CD4-positive, alpha-beta T cell (primary cell): Measurements from ENCODE around the gene PRKCSH. TPM values are rescaled to one million over a fixed set of nuclear protein-coding genes. Genes with fewer than 3 reads are reported as not detected.

ENCODE experiments used
- ATAC-seq: fragments of 200-7000 bp; cut with Tn5 transposase; one replicate; pipeline ENCODE4 v1.10.0; 2022; ENCODE audit warnings: mild to moderate bottlenecking; ENCODE audit not compliant: poor library complexity
- CTCF ChIA-PET: fragments of 350-600 bp; sonication (Branson Sonifier 250); formaldehyde crosslinking; loops from one replicate; lab custom pipeline; 2021; ENCODE audit warnings: antibody characterized with exemption, inconsistent platforms; lab: Charles Lee
- POLR2A ChIA-PET: fragments of 350-600 bp; sonication (Branson Sonifier 250); formaldehyde crosslinking; loops from one replicate; lab custom pipeline; 2021; ENCODE audit warnings: antibody characterized with exemption, inconsistent platforms; lab: Charles Lee
- DNase-seq, 14 experiments: peaks; one replicate each; pipeline ENCODE4 v3.0.0-alpha.2; 2013 to 2020; ENCODE audit warnings: mixed read lengths in 2 of 14
- H3K27ac ChIP-seq, 2 donors: one replicate each; pipeline versions ENCODE4 v1.5.1 to v1.7.0; 2013; ENCODE audit warnings: low read length in 2 of 2, low read depth in 1 of 2, mild to moderate bottlenecking in 1 of 2
- H3K27me3 ChIP-seq, 2 experiments: 1 replicate in 1 of 2; 2 replicates in 1 of 2; pipeline versions ENCODE4 v1.6.1 to v1.7.0; 2013; ENCODE audit warnings: low read length in 2 of 2, control low read depth in 1 of 2, mild to moderate bottlenecking in 1 of 2, moderate library complexity in 1 of 2; ENCODE audit not compliant: insufficient read depth in 2 of 2, control insufficient read depth in 1 of 2
- H3K36me3 ChIP-seq: one replicate; pipeline ENCODE4 v1.6.1; 2013; ENCODE audit warnings: low read length, control low read depth; ENCODE audit not compliant: insufficient read depth
- H3K4me1 ChIP-seq: one replicate; pipeline ENCODE4 v1.6.1; 2013; ENCODE audit warnings: low read length, control low read depth; ENCODE audit not compliant: insufficient read depth
- H3K4me3 ChIP-seq: one replicate; pipeline ENCODE4 v1.5.1; 2013; ENCODE audit warnings: mild to moderate bottlenecking, low read length, moderate library complexity
- H3K9me3 ChIP-seq, 2 experiments: 1 replicate in 1 of 2; 2 replicates in 1 of 2; pipeline versions ENCODE4 v1.6.1 to v1.7.0; 2013; ENCODE audit warnings: low read length in 2 of 2, mild to moderate bottlenecking in 2 of 2, control low read depth in 1 of 2, moderate library complexity in 1 of 2; ENCODE audit not compliant: control insufficient read depth in 1 of 2, insufficient read depth in 1 of 2
- H3K27ac Mint-ChIP-seq: one replicate; pipeline ENCODE4 v1.8.0; 2020; ENCODE audit warnings: mixed read lengths
- H3K27me3 Mint-ChIP-seq: one replicate; pipeline ENCODE4 v1.8.0; 2021; ENCODE audit warnings: mixed read lengths
- H3K36me3 Mint-ChIP-seq: one replicate; pipeline ENCODE4 v1.8.0; 2021; ENCODE audit warnings: low read depth, mixed read lengths
- H3K4me1 Mint-ChIP-seq: one replicate; pipeline ENCODE4 v1.8.0; 2021; ENCODE audit warnings: low read depth, mixed read lengths
- H3K4me3 Mint-ChIP-seq: one replicate; pipeline ENCODE4 v1.8.0; 2020; ENCODE audit warnings: mild to moderate bottlenecking, mixed read lengths
- H3K9me3 Mint-ChIP-seq: one replicate; pipeline ENCODE4 v1.8.0; 2020; ENCODE audit warnings: mixed read lengths
- intact Hi-C, 2 experiments: fragments of 100-400 bp; cut with DNase I in 1 of 2; cut with micrococcal nuclease in 1 of 2; formaldehyde crosslinking; loops; one replicate each; pipeline versions ENCODE4 v1.15.1 to v1.9.0; 2023 to 2025; cut with DNase I, micrococcal nuclease
- total RNA-seq, 174 experiments: library from RNA in 2 of 174; stranded (reverse) in 2 of 174; gene quantifications; one replicate each; pipeline ENCODE4 v1.2.3 and lab custom pipeline; 2021 to 2026
- TF ChIP-seq, protein P1 (sequence below): fragments of 200-600 bp; IDR thresholded peaks from one replicate; pipeline ENCODE4 v1.8.0; 2022; ENCODE audit warnings: antibody characterized with exemption, mild to moderate bottlenecking

The PRKCSH gene
- total RNA-seq, 2 experiments from 2014 or later, result 257 to 260 TPM

DNA sequence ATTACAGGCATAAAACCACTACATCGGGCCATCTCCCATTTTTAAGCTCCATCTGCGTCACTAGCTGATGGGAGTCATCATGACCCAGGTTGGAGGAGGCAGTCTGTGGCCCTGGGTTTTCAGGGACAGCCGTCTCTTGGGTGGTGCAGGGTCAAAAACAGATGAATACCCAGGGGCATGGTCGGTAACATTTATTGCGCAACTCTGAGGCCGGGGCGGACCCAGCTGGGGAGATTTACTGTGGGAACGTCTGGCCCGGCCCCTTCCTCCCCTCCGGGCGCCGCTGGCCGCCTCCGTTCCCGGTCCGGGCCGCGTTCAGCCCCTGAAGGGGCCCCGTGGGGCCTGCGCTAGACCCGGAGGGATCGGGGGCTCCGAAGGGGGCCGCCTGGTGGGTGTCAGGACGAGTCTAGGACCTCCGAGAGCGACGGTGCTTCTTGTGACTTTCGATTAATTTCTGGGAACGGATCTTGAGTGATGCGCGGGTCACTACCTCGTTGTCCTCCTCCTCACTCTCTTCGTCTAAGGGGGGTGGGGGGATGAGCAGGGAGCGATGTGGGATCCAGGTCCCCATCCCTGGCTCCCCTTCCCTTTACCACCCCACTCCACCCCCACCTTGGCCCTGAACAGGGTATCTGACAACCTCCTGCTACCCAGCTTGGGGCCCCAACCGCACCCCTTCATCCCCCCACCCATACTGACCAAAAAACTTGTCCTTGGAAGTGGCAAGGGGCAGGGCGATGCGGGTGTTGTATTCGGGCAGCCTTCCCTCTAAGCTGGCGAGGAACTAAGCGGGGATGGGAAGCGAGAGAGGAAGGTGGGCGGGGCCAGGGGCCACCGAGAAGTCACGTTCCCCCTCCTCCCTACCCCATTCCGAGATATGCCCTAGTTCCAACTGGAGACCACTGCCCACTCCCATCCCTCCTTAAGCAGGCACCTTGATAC, 14.7 kb upstream of the PRKCSH start:
- intact Hi-C loops, result no loop called here

DNA sequence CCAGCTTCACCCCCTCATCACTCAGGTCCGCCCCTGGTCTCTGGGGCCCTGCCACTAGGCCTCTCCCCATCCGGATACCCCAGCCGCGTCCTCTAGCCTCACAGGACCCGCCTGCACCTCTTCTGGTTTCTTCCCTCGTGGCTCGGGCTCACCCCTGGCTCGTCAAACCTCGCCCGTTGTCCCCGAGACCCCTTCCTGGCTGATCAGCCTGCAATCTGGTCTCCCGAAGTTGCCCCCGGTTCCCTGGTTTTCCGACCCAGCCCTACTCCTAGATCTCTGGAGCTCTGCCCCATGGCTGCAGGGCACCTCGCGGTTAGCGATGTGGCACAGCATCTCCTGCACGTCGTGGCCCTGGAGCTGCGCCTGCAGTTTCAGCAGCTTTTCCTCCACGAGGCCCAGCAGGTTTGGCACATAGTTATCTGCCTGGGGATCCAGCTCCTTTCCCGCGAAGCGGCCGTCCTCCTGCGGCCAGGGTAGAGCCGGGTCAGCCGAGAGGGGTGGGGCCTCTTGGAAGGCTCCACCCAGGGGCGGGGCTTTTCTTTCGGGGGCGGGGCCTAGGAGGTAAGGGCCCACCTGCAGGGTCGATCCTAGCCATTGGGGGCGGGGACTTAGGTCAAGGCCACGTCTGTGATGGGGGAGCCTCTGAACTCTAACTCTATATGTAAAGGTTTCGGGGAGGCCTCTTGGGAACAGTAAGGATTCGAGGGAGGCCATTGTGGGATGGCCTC, 13.9 kb upstream of the PRKCSH start:
- H3K36me3 ChIP-seq, result no peaks in the 10 kb centered on the region
- peak; percentile 44 for ATAC-seq
- Mint-ChIP-seq H3K4me1 (peaks cover 43% of the 10 kb centered on the region), H3K4me3 (peak overlapping the region; percentile 51), H3K9me3 (no peaks in the 10 kb centered on the region), H3K36me3 (no peaks in the 10 kb centered on the region), H3K27ac (no peak overlapping the region), H3K27me3 (peaks cover 70% of the 10 kb centered on the region)
- TF ChIP-seq, protein P1, sequence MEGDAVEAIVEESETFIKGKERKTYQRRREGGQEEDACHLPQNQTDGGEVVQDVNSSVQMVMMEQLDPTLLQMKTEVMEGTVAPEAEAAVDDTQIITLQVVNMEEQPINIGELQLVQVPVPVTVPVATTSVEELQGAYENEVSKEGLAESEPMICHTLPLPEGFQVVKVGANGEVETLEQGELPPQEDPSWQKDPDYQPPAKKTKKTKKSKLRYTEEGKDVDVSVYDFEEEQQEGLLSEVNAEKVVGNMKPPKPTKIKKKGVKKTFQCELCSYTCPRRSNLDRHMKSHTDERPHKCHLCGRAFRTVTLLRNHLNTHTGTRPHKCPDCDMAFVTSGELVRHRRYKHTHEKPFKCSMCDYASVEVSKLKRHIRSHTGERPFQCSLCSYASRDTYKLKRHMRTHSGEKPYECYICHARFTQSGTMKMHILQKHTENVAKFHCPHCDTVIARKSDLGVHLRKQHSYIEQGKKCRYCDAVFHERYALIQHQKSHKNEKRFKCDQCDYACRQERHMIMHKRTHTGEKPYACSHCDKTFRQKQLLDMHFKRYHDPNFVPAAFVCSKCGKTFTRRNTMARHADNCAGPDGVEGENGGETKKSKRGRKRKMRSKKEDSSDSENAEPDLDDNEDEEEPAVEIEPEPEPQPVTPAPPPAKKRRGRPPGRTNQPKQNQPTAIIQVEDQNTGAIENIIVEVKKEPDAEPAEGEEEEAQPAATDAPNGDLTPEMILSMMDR, result no peak
- CTCF ChIA-PET, result interaction anchor here (2.0 to 2.4 kb wide), 2 partner anchors 14 to 40 kb away, joined by 12 to 20 read pairs; partner anchors contain the start of genes ODAD3 and PRKCSH
- intact Hi-C loops, result loop anchor here in 1 of 2 experiments (2.0 kb wide), 1 partner anchor 41 kb away; no protein-coding TSS in a partner anchor
- H3K27me3 ChIP-seq, result peaks cover 51 to 57% of the 10 kb centered on the region in 2 experiments
- H3K27ac ChIP-seq, result no peak overlapping the region
- peak overlapping the region; percentile 37 for H3K4me3 ChIP-seq
- H3K9me3 ChIP-seq, result peaks cover 0 to 36% of the 10 kb centered on the region in 2 experiments
- peak in 9 of 14 experiments; percentile 16 to 66 (median 31) for DNase-seq
- POLR2A ChIA-PET, result interaction anchor here (1.0 to 3.0 kb wide), 6 partner anchors 13 to 61 kb away, joined by 3 to 19 read pairs (median 11); partner anchors contain the start of genes EPOR, ODAD3, PRKCSH and SWSAP1
- H3K4me1 ChIP-seq, result peaks cover 52% of the 10 kb centered on the region

More for the DNA sequence above, 14.7 kb upstream of the PRKCSH start:
- Mint-ChIP-seq H3K4me1 (peaks cover 43% of the 10 kb centered on the region), H3K27me3 (peaks cover 74% of the 10 kb centered on the region), H3K27ac (no peak overlapping the region), H3K36me3 (no peaks in the 10 kb centered on the region), H3K4me3 (peak overlapping the region; percentile 74), H3K9me3 (no peaks in the 10 kb centered on the region)
- H3K27me3 ChIP-seq, result peaks cover 51 to 57% of the 10 kb centered on the region in 2 experiments
- DNase-seq (peak in 3 of 14 experiments; percentile 34 to 43 (median 43)), ATAC-seq (peak; percentile 12)
- no peak overlapping the region for H3K27ac ChIP-seq
- H3K36me3 ChIP-seq, result no peaks in the 10 kb centered on the region
- peaks cover 52% of the 10 kb centered on the region for H3K4me1 ChIP-seq
- TF ChIP-seq, protein P1, result no peak
- H3K9me3 ChIP-seq, result peaks cover 0 to 36% of the 10 kb centered on the region in 2 experiments
- peak overlapping the region; percentile 37 for H3K4me3 ChIP-seq
- POLR2A ChIA-PET, result interaction anchor here (0.6 to 3.0 kb wide), 8 partner anchors 14 to 62 kb away, joined by 3 to 19 read pairs (median 4); partner anchors contain the start of genes EPOR, ODAD3, PRKCSH and SWSAP1
- CTCF ChIA-PET, result interaction anchor here (1.5 to 2.0 kb wide), 3 partner anchors 14 to 40 kb away, joined by 4 to 20 read pairs (median 5); partner anchors contain the start of genes ODAD3 and PRKCSH
